ENCODE data around the gene XXYLT1. TPM values are rescaled to one million over a fixed set of nuclear protein-coding genes. Genes with fewer than 3 reads are reported as not detected.

Gene XXYLT1
- total RNA-seq, 4 donors from 2014 or later = 14.1 to 23.7 (median 15.4) TPM

DNA sequence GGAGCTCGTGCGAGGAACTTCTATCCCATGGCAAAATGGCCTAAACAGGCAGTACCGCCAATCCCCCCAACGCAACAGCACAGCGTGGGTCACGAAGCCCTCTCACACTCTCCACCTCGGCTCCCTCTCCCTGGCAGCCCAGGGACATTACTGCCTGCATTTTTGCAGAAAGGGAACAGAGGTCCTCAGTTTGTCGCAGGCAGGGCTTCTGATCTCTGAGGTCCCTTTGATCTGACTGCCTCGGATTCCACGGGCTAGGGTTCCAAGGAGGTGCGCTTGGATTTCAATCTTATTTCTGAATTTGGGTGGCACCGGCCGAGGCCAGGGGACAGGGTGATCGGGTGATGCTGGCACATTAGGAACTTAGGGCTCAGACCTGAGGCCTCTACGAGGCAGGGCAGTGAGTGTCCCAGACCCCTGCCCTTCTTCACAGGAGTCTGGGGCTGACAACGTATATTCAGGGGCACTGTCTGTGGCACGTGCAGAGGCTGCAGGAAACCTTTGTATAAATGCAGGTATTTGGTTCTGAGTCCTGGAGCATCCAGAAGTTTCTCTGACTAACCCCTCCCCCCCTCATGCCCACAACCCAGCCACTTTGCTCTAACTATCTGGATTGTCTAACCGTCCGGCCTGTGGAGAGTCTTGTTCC is 197.9 kb downstream of the XXYLT1 start:
- Histone ChIP-seq H3K4me3 (no peak overlapping the region), H3K36me3 (peaks cover 0 to 18% (median 9%) of the 10 kb centered on the region in 3 donors), H3K9me3 (no peaks in the 10 kb centered on the region), H3K27ac (no peak overlapping the region), H3K4me1 (peaks cover 0 to 7% (median 0%) of the 10 kb centered on the region in 3 donors), H3K27me3 (no peaks in the 10 kb centered on the region)
- intact Hi-C loops (cut with DNase I) = no loop called here
- no peak for DNase-seq
- TF ChIP-seq CTCF (IDR thresholded peaks at IDR 0.05) = no peak
- TF ChIP-seq POLR2A (IDR thresholded peaks at IDR 0.05) = no peak
- 87 to 88% methylated on average over 7 to 8 of the region's 19 CpGs for WGBS, 2 donors

DNA sequence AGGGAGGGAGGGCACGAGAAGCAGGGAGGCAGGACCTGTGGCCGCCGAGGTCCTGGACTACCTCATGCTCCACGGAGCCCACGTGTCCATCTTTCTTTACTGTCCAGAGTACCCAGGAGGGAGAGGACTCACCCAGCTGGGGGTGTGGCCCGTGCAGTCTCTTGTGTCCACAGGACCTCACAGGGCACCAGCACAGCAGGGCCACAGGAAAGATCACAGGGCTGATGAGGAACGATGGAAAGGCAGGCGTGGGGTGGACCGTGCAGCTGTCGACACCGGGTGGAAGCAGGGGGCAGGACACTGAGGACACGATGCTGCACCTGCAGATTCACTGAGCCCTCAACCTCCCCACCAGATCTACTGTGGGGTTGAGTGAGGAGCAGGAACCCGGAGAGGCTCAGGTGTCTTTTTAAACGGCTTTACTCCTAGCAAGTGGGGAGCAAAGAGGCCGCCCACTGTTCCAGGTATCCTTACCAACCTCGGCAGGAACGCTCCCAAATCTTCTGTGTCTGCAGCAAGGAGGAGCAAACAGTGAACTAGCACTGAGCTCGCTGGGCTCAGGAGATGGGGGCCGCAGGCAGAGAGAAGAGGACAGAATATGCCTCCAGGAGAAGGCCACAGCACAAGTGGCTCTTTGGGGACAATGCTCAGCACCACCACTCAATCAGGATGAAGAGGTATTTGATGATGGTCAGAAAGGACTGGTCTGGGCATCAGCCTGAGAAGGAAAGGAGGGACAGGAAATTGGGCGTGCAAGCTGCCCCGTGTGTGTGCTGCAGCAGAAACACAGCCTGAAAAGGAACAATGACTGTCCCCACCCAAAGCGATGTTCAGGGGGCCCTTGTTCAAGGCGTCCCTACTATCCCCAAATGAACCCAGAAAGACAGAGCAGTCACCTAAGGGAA is 198.8 kb downstream of the XXYLT1 start:
- no peak overlapping the region for H3K27ac ChIP-seq
- TF ChIP-seq POLR2A (IDR thresholded peaks at IDR 0.05) (no peak), CTCF (IDR thresholded peaks at IDR 0.05) (no peak)
- 84 to 86% methylated on average over 7 to 10 of the region's 23 CpGs for WGBS, 2 donors
- peaks cover 0 to 7% (median 0%) of the 10 kb centered on the region in 3 donors for H3K4me1 ChIP-seq
- no peak overlapping the region for H3K4me3 ChIP-seq
- H3K9me3 ChIP-seq = no peaks in the 10 kb centered on the region
- peaks cover 0 to 18% (median 9%) of the 10 kb centered on the region in 3 donors for H3K36me3 ChIP-seq
- no peak for DNase-seq
- intact Hi-C loops (cut with DNase I) = no loop called here
- no peaks in the 10 kb centered on the region for H3K27me3 ChIP-seq

- intact Hi-C loops (cut with DNase I) = no loop called here
- Histone ChIP-seq H3K4me3 (no peak overlapping the region), H3K36me3 (peaks cover 0 to 18% (median 9%) of the 10 kb centered on the region in 3 donors), H3K27me3 (no peaks in the 10 kb centered on the region), H3K4me1 (peaks cover 0 to 7% (median 0%) of the 10 kb centered on the region in 3 donors), H3K27ac (no peak overlapping the region), H3K9me3 (no peaks in the 10 kb centered on the region)
- no peak for TF ChIP-seq CTCF (IDR thresholded peaks at IDR 0.05)
- TF ChIP-seq POLR2A (IDR thresholded peaks at IDR 0.05) = no peak
- WGBS, 2 donors = 85 to 91% methylated on average over 7 to 8 of the region's 19 CpGs
- no peak for DNase-seq
These were observed 199.8 kb downstream of the XXYLT1 start for GRCh38 chr3:195071011-195071728.

DNA sequence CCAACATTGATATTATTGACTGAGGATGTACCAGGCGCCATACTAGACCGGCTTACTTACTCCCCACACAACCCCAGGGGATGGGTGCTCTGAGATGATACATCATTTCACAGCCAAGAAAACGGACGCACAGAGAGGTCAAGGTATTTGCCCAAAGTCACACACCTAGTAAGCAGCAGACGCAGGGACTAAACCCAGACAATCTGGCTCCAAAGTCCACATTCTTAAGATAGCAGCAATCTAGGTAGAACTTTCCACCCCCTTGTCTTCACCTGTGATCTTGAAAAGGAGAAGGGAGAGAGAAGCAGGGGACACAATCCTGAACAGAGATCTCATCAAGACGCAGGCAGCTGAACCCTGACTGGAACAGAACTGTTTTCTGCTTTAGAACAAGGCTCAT is 200.6 kb downstream of the XXYLT1 start:
- WGBS, 2 donors = 90 to 100% methylated on average over 5 to 6 of the region's 6 CpGs
- H3K27ac ChIP-seq = no peak overlapping the region
- TF ChIP-seq CTCF (IDR thresholded peaks at IDR 0.05) (no peak), POLR2A (IDR thresholded peaks at IDR 0.05) (no peak)

More for the DNA sequence above, 200.6 kb downstream of the XXYLT1 start:
- no peak for DNase-seq
- intact Hi-C loops (cut with DNase I) = no loop called here
- H3K36me3 ChIP-seq = peaks cover 0 to 18% (median 9%) of the 10 kb centered on the region in 3 donors
- H3K9me3 ChIP-seq = no peaks in the 10 kb centered on the region
- H3K4me3 ChIP-seq = no peak overlapping the region
- no peaks in the 10 kb centered on the region for H3K27me3 ChIP-seq
- no peaks in the 10 kb centered on the region for H3K4me1 ChIP-seq
